Osteoblast (primary cell): ENCODE results near the gene BANF1. TPM values are rescaled to one million over a fixed set of nuclear protein-coding genes. Genes with fewer than 3 reads are reported as not detected.

Experiments used
- DNase-seq: peaks from one replicate; pipeline ENCODE4 v3.0.0; 2011; ENCODE audit warnings: low spot score, mixed read lengths; ENCODE audit not compliant: insufficient read length; ENCODE audit errors: missing footprints
- H2AFZ ChIP-seq: 2 replicates; pipeline ENCODE4 v1.6.0; 2011; ENCODE audit warnings: mild to moderate bottlenecking, low read length
- H3K27ac ChIP-seq: 2 replicates; pipeline ENCODE4 v1.5.1; 2011; ENCODE audit warnings: mild to moderate bottlenecking, low read depth, low read length, moderate library complexity
- H3K27me3 ChIP-seq: 2 replicates; pipeline ENCODE4 v1.6.0; 2012; ENCODE audit warnings: mild to moderate bottlenecking, control low read depth, inconsistent platforms, low read length, moderate library complexity; ENCODE audit not compliant: insufficient read depth
- H3K36me3 ChIP-seq: 2 replicates; pipeline ENCODE4 v1.5.1; 2011; ENCODE audit warnings: mild to moderate bottlenecking, low read length, control low read depth, moderate library complexity; ENCODE audit not compliant: insufficient read depth
- H3K4me1 ChIP-seq: 2 replicates; pipeline ENCODE4 v1.5.1; 2011; ENCODE audit warnings: mild to moderate bottlenecking, low read length, control low read depth, moderate library complexity; ENCODE audit not compliant: insufficient read depth
- H3K4me2 ChIP-seq: 2 replicates; pipeline ENCODE4 v1.6.0; 2011; ENCODE audit warnings: mild to moderate bottlenecking, low read length; ENCODE audit not compliant: insufficient read depth
- H3K4me3 ChIP-seq: fragments of 200-600 bp; sonication (generic); 3 replicates; pipeline ENCODE4 v1.5.1; 2012; ENCODE audit warnings: mild to moderate bottlenecking, low read length, inconsistent platforms; ENCODE audit not compliant: insufficient read depth
- H3K79me2 ChIP-seq: 2 replicates; pipeline ENCODE4 v1.6.0; 2012; ENCODE audit warnings: mild to moderate bottlenecking, low read length, control low read depth, inconsistent platforms; ENCODE audit not compliant: insufficient read depth
- H3K9me3 ChIP-seq: 2 replicates; pipeline ENCODE4 v1.5.1; 2011; ENCODE audit warnings: low read depth, low read length, control low read depth
- H4K20me1 ChIP-seq: 2 replicates; pipeline ENCODE4 v1.6.0; 2012; ENCODE audit warnings: mild to moderate bottlenecking, low read length, control low read depth; ENCODE audit not compliant: insufficient read depth
- total RNA-seq: library from RNA; depleted of rRNA; stranded (reverse); fragments of >200 nt; gene quantifications from 2 replicates; pipeline ENCODE4 v1.2.3, GENCODE V29; 2012
- TF ChIP-seq, protein P1 (sequence below): IDR thresholded peaks from 2 replicates; pipeline ENCODE4 v1.5.1; 2011; ENCODE audit warnings: mild to moderate bottlenecking, low read depth, low read length, moderate library complexity; ENCODE audit errors: extremely low read depth

BANF1 gene
- total RNA-seq, 1 donor: 14.5 TPM

DNA sequence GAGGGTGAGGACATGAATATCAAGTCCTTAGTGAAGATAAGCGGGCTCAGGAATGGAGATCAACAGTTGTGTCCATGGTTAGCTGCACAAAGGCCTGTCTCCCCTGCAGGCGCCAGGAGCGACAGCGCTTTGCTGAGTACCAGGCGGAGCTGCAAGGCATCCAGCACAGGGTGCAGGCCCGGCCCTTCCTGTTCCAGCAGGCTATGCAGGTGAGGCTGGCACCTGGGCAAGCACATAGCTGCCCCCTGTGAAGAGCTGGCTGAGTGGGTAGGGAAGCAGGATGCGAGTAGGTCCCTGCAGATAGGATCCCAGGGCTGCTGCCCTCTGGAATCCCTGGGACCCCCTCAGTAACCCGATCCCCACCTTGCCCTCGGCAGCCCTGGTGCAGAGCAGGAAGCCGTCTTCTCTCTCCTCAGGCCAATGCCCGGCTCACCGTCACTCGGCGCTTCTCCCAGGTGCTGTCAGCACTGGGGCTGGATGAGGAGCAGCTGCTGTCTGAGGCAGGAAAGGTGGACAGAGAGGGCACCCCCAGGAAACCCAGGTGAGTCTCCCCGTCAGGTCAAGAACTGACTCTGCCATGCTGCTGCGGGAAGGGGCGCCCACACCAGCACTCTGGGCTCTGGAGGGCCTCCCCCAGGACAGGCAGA, 43.4 kb upstream of the BANF1 start:
- H3K36me3 ChIP-seq: peaks cover 5% of the 10 kb centered on the region
- no peak overlapping the region for H3K4me3 ChIP-seq
- H3K79me2 ChIP-seq: peaks cover 28% of the 10 kb centered on the region
- peaks cover 13% of the 10 kb centered on the region for H4K20me1 ChIP-seq
- TF ChIP-seq, protein P1, sequence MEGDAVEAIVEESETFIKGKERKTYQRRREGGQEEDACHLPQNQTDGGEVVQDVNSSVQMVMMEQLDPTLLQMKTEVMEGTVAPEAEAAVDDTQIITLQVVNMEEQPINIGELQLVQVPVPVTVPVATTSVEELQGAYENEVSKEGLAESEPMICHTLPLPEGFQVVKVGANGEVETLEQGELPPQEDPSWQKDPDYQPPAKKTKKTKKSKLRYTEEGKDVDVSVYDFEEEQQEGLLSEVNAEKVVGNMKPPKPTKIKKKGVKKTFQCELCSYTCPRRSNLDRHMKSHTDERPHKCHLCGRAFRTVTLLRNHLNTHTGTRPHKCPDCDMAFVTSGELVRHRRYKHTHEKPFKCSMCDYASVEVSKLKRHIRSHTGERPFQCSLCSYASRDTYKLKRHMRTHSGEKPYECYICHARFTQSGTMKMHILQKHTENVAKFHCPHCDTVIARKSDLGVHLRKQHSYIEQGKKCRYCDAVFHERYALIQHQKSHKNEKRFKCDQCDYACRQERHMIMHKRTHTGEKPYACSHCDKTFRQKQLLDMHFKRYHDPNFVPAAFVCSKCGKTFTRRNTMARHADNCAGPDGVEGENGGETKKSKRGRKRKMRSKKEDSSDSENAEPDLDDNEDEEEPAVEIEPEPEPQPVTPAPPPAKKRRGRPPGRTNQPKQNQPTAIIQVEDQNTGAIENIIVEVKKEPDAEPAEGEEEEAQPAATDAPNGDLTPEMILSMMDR: no peak
- H3K27ac ChIP-seq: no peak overlapping the region
- no peak overlapping the region for H2AFZ ChIP-seq
- peak; percentile 75 for DNase-seq
- H3K27me3 ChIP-seq: no peaks in the 10 kb centered on the region
- peaks cover 16% of the 10 kb centered on the region for H3K4me1 ChIP-seq
- H3K9me3 ChIP-seq: no peaks in the 10 kb centered on the region
- no peak overlapping the region for H3K4me2 ChIP-seq

DNA sequence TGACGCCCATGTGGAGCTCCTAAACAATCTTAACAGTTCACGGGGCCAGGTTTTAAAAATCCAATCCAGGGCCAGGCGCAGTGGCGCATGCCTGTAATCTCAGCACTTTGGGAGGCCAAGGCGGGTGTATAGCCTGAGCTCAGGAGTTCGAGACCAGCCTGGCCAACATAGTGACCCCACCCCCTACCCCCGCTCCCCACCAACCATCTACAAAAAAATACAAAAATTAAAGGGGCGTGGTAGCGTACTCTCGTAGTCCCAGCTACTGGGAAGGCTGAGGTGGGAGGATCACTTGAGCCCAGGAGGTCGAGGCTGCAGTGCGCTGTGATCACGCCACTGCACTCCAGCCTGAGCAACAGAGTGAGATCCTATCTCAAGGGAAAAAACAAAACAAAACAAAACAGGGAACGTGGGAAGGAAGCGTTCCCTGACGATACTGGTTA, 41.5 kb upstream of the BANF1 start:
- H3K4me1 ChIP-seq: peaks cover 16% of the 10 kb centered on the region
- H3K27ac ChIP-seq: peak overlapping the region; percentile 92
- peaks cover 48% of the 10 kb centered on the region for H3K79me2 ChIP-seq
- H3K36me3 ChIP-seq: peaks cover 24% of the 10 kb centered on the region
- TF ChIP-seq, protein P1: no peak
- peaks cover 13% of the 10 kb centered on the region for H4K20me1 ChIP-seq
- peak overlapping the region; percentile 97 for H2AFZ ChIP-seq
- no peak for DNase-seq
- no peaks in the 10 kb centered on the region for H3K9me3 ChIP-seq
- H3K4me3 ChIP-seq: peak overlapping the region; percentile 92
- no peaks in the 10 kb centered on the region for H3K27me3 ChIP-seq
- H3K4me2 ChIP-seq: peak overlapping the region; percentile 84

DNA sequence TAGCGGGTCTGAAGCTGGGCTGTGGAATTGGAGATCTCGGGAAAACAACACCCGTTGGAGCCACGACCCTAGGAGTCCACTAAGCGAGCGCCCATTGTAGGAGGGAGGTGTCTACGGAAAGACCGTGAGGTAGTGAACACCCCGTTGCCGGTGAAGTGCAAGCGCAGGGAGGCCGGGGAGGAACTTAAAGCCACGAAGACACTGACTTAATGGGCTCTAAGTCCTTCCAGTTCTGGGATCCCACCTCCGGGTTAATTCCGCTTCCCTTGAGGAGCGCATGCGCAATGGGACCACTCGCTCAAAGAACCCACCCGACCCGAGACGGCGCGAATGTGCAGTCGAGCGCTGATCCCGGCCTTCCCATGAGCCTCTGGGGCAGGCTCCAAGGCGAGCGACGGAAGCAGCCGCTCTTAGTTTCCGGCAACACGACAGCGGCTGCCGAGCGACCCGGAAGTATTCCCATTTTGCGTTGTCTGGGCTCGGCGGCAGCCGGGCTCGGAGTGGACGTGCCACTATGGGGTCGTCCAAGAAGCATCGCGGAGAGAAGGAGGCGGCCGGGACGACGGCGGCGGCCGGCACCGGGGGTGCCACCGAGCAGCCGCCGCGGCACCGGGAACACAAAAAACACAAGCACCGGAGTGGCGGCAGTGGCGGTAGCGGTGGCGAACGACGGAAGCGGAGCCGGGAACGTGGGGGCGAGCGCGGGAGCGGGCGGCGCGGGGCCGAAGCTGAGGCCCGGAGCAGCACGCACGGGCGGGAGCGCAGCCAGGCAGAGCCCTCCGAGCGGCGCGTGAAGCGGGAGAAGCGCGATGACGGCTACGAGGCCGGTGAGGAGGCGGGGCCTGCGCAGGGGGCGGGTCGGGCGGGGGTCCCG, 40.8 kb upstream of the BANF1 start, which contains the start of gene SART1:
TSS of gene SART1 (plus strand) at position 468 of the 874 bp plus-strand sequence. CDS start at position 515, 47 bp downstream.
- peak; percentile 100 for DNase-seq
- TF ChIP-seq, protein P1: no peak

DNA sequence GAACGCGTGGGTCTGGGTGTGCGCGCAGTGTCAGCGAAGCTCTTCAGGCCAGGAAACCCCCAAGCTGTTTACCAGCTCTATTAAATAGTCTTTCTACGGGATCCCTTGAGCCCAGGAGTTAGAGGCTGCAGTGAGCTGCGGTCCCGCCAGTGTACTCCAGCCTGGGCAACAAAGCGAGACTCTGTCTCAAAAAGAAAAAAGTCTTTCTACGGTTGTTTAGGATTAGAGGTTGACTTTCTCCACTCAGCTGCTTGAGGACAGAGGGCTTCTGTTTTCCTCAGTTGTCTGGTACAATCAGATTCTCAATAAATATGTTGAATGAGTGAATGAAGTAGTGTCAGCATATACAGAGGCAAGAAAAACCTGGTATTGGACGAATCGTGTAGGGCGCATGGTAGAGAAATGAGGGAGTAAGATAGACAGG, 40.1 kb upstream of the BANF1 start:
- peaks cover 51% of the 10 kb centered on the region for H3K79me2 ChIP-seq
- H3K27ac ChIP-seq: peak overlapping the region; percentile 9
- peaks cover 16% of the 10 kb centered on the region for H3K4me1 ChIP-seq
- no peak for DNase-seq
- no peaks in the 10 kb centered on the region for H3K9me3 ChIP-seq
- no peak overlapping the region for H2AFZ ChIP-seq
- H4K20me1 ChIP-seq: peaks cover 16% of the 10 kb centered on the region
- no peaks in the 10 kb centered on the region for H3K27me3 ChIP-seq
- H3K4me3 ChIP-seq: peak overlapping the region; percentile 92
- peak overlapping the region; percentile 84 for H3K4me2 ChIP-seq
- peaks cover 34% of the 10 kb centered on the region for H3K36me3 ChIP-seq
- TF ChIP-seq, protein P1: no peak

More for the DNA sequence above, 40.8 kb upstream of the BANF1 start, which contains the start of gene SART1:
- Histone ChIP-seq H3K4me1 (peaks cover 16% of the 10 kb centered on the region), H3K9me3 (no peaks in the 10 kb centered on the region), H3K79me2 (peaks cover 51% of the 10 kb centered on the region), H3K36me3 (peaks cover 29% of the 10 kb centered on the region), H3K4me3 (peak within 1 kb of the TSS; percentile 92), H4K20me1 (peaks cover 13% of the 10 kb centered on the region), H3K4me2 (peak within 1 kb of the TSS; percentile 84), H2AFZ (peak within 1 kb of the TSS; percentile 97), H3K27me3 (no peaks in the 10 kb centered on the region), H3K27ac (peak within 1 kb of the TSS; percentile 92)
